H1 (cell line): ENCODE data around the gene C19orf38. TPM values are rescaled to one million over a fixed set of nuclear protein-coding genes. Genes with fewer than 3 reads are reported as not detected.

Experiments
- CTCF ChIA-PET: fragments of 300-600 bp; sonication (Branson Sonifier 250); formaldehyde crosslinking; loops from one replicate; lab custom pipeline; 2021; ENCODE audit not compliant: partially characterized antibody; lab: Charles Lee
- POLR2A ChIA-PET: fragments of 300-600 bp; sonication (Branson Sonifier 250); formaldehyde crosslinking; loops from one replicate; lab custom pipeline; 2021; ENCODE audit warnings: inconsistent platforms; ENCODE audit not compliant: partially characterized antibody; lab: Charles Lee
- DNase-seq, 2 experiments: peaks; one replicate each; pipeline versions ENCODE4 v3.0.0 to v3.0.0-alpha.2; 2010 to 2022; ENCODE audit warnings: low spot score in 2 of 2, low read depth in 1 of 2, mixed read lengths in 1 of 2
- FAIRE-seq: peaks from 2 replicates; lab custom pipeline; 2011; peaks lifted over from hg19 to GRCh38; lab: Jason Lieb, UNC
- H2AFZ ChIP-seq: 2 replicates; pipeline ENCODE4 v1.8.1; 2012; ENCODE audit warnings: low read length, inconsistent platforms
- H2AK5ac ChIP-seq: 2 replicates; pipeline ENCODE4 v1.6.1; 2013; ENCODE audit warnings: low read depth, low read length
- H2BK120ac ChIP-seq: replicated peaks from 2 replicates; pipeline ENCODE3; 2013; ENCODE audit warnings: low read depth, low read length, inconsistent platforms
- H2BK12ac ChIP-seq: 2 replicates; pipeline ENCODE4 v1.6.1; 2013; ENCODE audit warnings: low read depth, low read length
- H2BK15ac ChIP-seq: 2 replicates; pipeline ENCODE4 v1.6.1; 2013; ENCODE audit warnings: low read length
- H2BK20ac ChIP-seq: 2 replicates; pipeline ENCODE4 v1.6.1; 2013; ENCODE audit warnings: low read length
- H2BK5ac ChIP-seq: 2 replicates; pipeline ENCODE4 v1.6.1; 2013; ENCODE audit warnings: low read depth, low read length
- H3K14ac ChIP-seq: 2 replicates; pipeline ENCODE4 v1.6.1; 2013; ENCODE audit warnings: inconsistent platforms; ENCODE audit not compliant: insufficient read length
- H3K18ac ChIP-seq: 2 replicates; pipeline ENCODE4 v1.6.1; 2013; ENCODE audit warnings: low read length; ENCODE audit errors: extremely low read depth
- H3K23ac ChIP-seq: 2 replicates; pipeline ENCODE4 v1.6.1; 2013; ENCODE audit warnings: inconsistent platforms; ENCODE audit not compliant: insufficient read length
- H3K23me2 ChIP-seq: 2 replicates; pipeline ENCODE4 v1.6.1; 2013; ENCODE audit warnings: low read depth, low read length
- H3K27ac ChIP-seq: 2 replicates; pipeline ENCODE4 v1.6.1; 2011; ENCODE audit warnings: low read depth, low read length, inconsistent platforms
- H3K27me3 ChIP-seq, 4 experiments: replicated peaks in 1 of 4; 1 replicate in 1 of 4; 2 replicates in 3 of 4; pipeline versions ENCODE4 v1.6.1 to v1.8.1; 2011 to 2013; ENCODE audit warnings: low read length in 3 of 4, mild to moderate bottlenecking in 3 of 4, inconsistent platforms in 2 of 4, mixed read lengths in 2 of 4, moderate library complexity in 1 of 4; ENCODE audit not compliant: control insufficient read depth in 3 of 4, insufficient read depth in 3 of 4; ENCODE audit errors: extremely low read depth in 1 of 4
- H3K36me3 ChIP-seq, 4 experiments: 2 replicates each; pipeline versions ENCODE4 v1.6.1 to v1.8.1; 2011 to 2013; ENCODE audit warnings: mild to moderate bottlenecking in 4 of 4, low read length in 3 of 4, moderate library complexity in 2 of 4, control low read depth in 1 of 4, inconsistent platforms in 1 of 4; ENCODE audit not compliant: insufficient read depth in 4 of 4, control insufficient read depth in 2 of 4
- H3K4ac ChIP-seq: replicated peaks from 2 replicates; pipeline ENCODE3; 2013; ENCODE audit warnings: low read length, low read depth, mixed read lengths, inconsistent platforms; ENCODE audit not compliant: insufficient read length
- H3K4me1 ChIP-seq, 4 experiments: replicated peaks in 1 of 4; 1 replicate in 1 of 4; 2 replicates in 3 of 4; pipeline versions ENCODE4 v1.6.1 to v1.8.1; 2011 to 2013; ENCODE audit warnings: low read length in 3 of 4, inconsistent platforms in 2 of 4, mixed read lengths in 1 of 4; ENCODE audit not compliant: insufficient read depth in 4 of 4, control insufficient read depth in 3 of 4
- H3K4me2 ChIP-seq, 2 experiments: 2 replicates each; pipeline versions ENCODE4 v1.6.1 to v1.8.1; 2011 to 2013; ENCODE audit warnings: low read depth in 2 of 2, low read length in 2 of 2, control low read depth in 1 of 2, inconsistent platforms in 1 of 2, mild to moderate bottlenecking in 1 of 2; ENCODE audit not compliant: insufficient read depth in 1 of 2
- H3K4me3 ChIP-seq, 4 experiments: fragments of 200-600, 300-600 bp in 1 of 4; sonication (generic), shearing (Covaris generic), sonication (Bioruptor Twin) in 1 of 4; 2 replicates each; pipeline versions ENCODE4 v1.5.1 to v1.8.1; 2011 to 2016; ENCODE audit warnings: low read length in 4 of 4, low read depth in 3 of 4, control low read depth in 2 of 4, inconsistent platforms in 2 of 4, mild to moderate bottlenecking in 2 of 4, mixed read lengths in 1 of 4, moderate library complexity in 1 of 4; ENCODE audit not compliant: insufficient read depth in 2 of 4; ENCODE audit errors: extremely low read depth in 1 of 4
- H3K56ac ChIP-seq: replicated peaks from 2 replicates; pipeline ENCODE3; 2013; ENCODE audit warnings: low read depth, mild to moderate bottlenecking, mixed read lengths, low read length, inconsistent platforms; ENCODE audit not compliant: insufficient read length
- H3K79me1 ChIP-seq: 2 replicates; pipeline ENCODE4 v1.6.1; 2013; ENCODE audit warnings: low read depth, low read length, control low read depth
- H3K79me2 ChIP-seq, 2 experiments: 2 replicates each; pipeline versions ENCODE4 v1.6.1 to v1.8.1; 2012 to 2013; ENCODE audit warnings: low read length in 2 of 2, mild to moderate bottlenecking in 2 of 2, inconsistent platforms in 1 of 2; ENCODE audit not compliant: insufficient read depth in 2 of 2, control insufficient read depth in 1 of 2
- H3K9ac ChIP-seq, 4 experiments: replicated peaks in 1 of 4; 1 replicate in 1 of 4; 2 replicates in 3 of 4; pipeline versions ENCODE4 v1.6.1 to v1.8.1; 2011 to 2013; ENCODE audit warnings: low read depth in 3 of 4, low read length in 3 of 4, control low read depth in 2 of 4, mild to moderate bottlenecking in 2 of 4, moderate library complexity in 2 of 4, inconsistent platforms in 1 of 4; ENCODE audit errors: extremely low read depth in 1 of 4
- H3K9me3 ChIP-seq, 2 experiments: 2 replicates each; pipeline versions ENCODE4 v1.6.1 to v1.8.1; 2012 to 2013; ENCODE audit warnings: mild to moderate bottlenecking in 2 of 2, moderate library complexity in 2 of 2, control low read depth in 1 of 2, inconsistent platforms in 1 of 2, low read depth in 1 of 2, low read length in 1 of 2, mixed read lengths in 1 of 2; ENCODE audit not compliant: insufficient read depth in 2 of 2
- H4K20me1 ChIP-seq, 2 experiments: replicated peaks in 1 of 2; 2 replicates each; pipeline versions ENCODE3 to v1.8.1; 2011 to 2013; ENCODE audit warnings: inconsistent platforms in 2 of 2, low read length in 2 of 2, mild to moderate bottlenecking in 1 of 2; ENCODE audit not compliant: insufficient read depth in 2 of 2, control insufficient read depth in 1 of 2
- H4K5ac ChIP-seq: 2 replicates; pipeline ENCODE4 v1.6.1; 2013; ENCODE audit warnings: low read length, low read depth, mixed read lengths, inconsistent platforms; ENCODE audit not compliant: insufficient read length
- H4K8ac ChIP-seq: 2 replicates; pipeline ENCODE4 v1.8.0; 2013; ENCODE audit warnings: mild to moderate bottlenecking, moderate library complexity, low read length, inconsistent platforms; ENCODE audit not compliant: insufficient read depth; ENCODE audit errors: extremely low read depth
- H4K91ac ChIP-seq: replicated peaks from 2 replicates; pipeline ENCODE3; 2013; ENCODE audit warnings: low read length, mixed read lengths, inconsistent platforms; ENCODE audit not compliant: insufficient read length
- KDM1A ChIP-seq: fragments of 200-600, 300-600 bp; sonication (generic); IDR thresholded peaks from 2 replicates; pipeline ENCODE4 v1.7.1; 2016; ENCODE audit warnings: mild to moderate bottlenecking, low read length, borderline replicate concordance
- RXRA ChIP-seq: IDR thresholded peaks from 2 replicates; pipeline ENCODE4 v1.6.1; 2011; ENCODE audit warnings: low read depth, mild to moderate bottlenecking, low read length, moderate library complexity; ENCODE audit not compliant: insufficient read depth
- WGBS, 2 experiments: shearing (Covaris generic) in 1 of 2; methylation state at CpG; one replicate each; pipeline versions ENCODE4 v1.1.6 to v1.1.7; 2013 to 2015; ENCODE audit warnings: low lambda C conversion rate in 2 of 2, mixed read lengths in 2 of 2, inconsistent platforms in 1 of 2, low coverage in 1 of 2, missing lambda C conversion rate in 1 of 2; ENCODE audit not compliant: insufficient replicate concordance in 2 of 2, insufficient coverage in 1 of 2, insufficient read length in 1 of 2; ENCODE audit errors: extremely low coverage in 1 of 2, missing lambda C conversion rate in 1 of 2; 5-methylcytosine and 5-hydroxymethylcytosine counted together
- polyA plus RNA-seq, 7 experiments: library from polyadenylated mRNA; depleted of rRNA in 3 of 7; stranded (reverse) in 5 of 7; unstranded in 2 of 7; fragments of >200 nt in 5 of 7; fragments of 200-250 nt in 2 of 7; gene quantifications; 1 replicate in 5 of 7; 2 replicates in 1 of 7; 4 replicates in 1 of 7; pipeline versions ENCODE4 v1.2.1 to v1.2.3, GENCODE V29; 2011 to 2013; ENCODE audit warnings: missing spikeins in 2 of 7, mixed read lengths in 2 of 7
- total RNA-seq: library from RNA; stranded (reverse); fragmentation: NEBNext Ultra II Directional; extraction: Animal tissue kit (Norgen Biotek cat#: 25700); gene quantifications from 2 replicates; pipeline ENCODE4 v1.2.1, GENCODE V29; 2021

Gene C19orf38
- total and polyA plus RNA-seq, 2 of the 8 experiments (the other 6 are each of a cell fraction or from before 2014, with no cell fraction given) = 0.53 TPM; not detected in 1

DNA sequence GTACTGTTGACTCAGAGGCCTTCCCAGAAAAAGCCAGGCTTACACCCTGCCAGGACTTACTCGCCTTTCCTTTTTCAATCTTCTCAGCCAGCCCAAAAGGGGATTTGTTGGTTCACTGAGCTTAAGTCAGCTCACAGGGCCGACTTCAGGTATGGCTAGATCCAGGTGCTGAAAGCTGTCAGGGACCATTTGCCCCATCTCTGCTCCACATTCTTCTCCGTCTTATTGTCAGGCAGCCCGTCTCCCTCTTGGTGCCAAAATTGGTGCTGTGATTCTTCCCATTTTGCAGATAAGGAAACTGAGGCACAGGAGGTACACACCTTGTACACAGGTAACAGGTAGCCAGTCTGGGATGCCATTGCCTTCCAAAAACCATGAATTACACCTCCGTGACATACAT lies 2.4 kb downstream of the C19orf38 start:
- 0 out of 2 replicates have a peak, but pooled peaks have one; percentile 66 for TF ChIP-seq KDM1A
- no peak for TF ChIP-seq RXRA
- CTCF ChIA-PET = interaction anchor here (0.9 to 21.2 kb wide), 4 partner anchors 11 to 30 kb away, joined by 3 to 249 read pairs (median 5); no protein-coding TSS in a partner anchor

More for the DNA sequence above, 2.4 kb downstream of the C19orf38 start:
- Histone ChIP-seq H3K56ac (no peak overlapping the region), H3K14ac (no peak overlapping the region), H4K8ac (no peak overlapping the region), H4K5ac (no peak overlapping the region), H2AFZ (no peak overlapping the region), H3K18ac (no peak overlapping the region), H2AK5ac (no peak overlapping the region), H3K36me3 (no peaks in the 10 kb centered on the region), H2BK15ac (no peak overlapping the region), H3K27ac (no peak overlapping the region), H3K4ac (no peak overlapping the region), H3K23me2 (no peaks in the 10 kb centered on the region), H4K91ac (no peak overlapping the region), H3K9ac (no peak overlapping the region), H2BK5ac (no peak overlapping the region), H3K9me3 (no peaks in the 10 kb centered on the region), H4K20me1 (no peaks in the 10 kb centered on the region), H3K23ac (no peak overlapping the region), H3K79me2 (no peaks in the 10 kb centered on the region), H3K79me1 (no peaks in the 10 kb centered on the region), H3K27me3 (no peaks in the 10 kb centered on the region), H2BK20ac (no peak overlapping the region), H2BK12ac (no peak overlapping the region), H2BK120ac (no peak overlapping the region), H3K4me1 (no peaks in the 10 kb centered on the region), H3K4me3 (no peak overlapping the region), H3K4me2 (no peak overlapping the region)
- POLR2A ChIA-PET = no interaction called here
- DNase-seq (no peak), FAIRE-seq (no peak)
- WGBS, 2 experiments = 77% methylated on average over 5 of the region's 5 CpGs; no CpG with 5 or more reads in 1 of the 2 experiments
